Activated T-cell treated with anti-CD3 and anti-CD28 coated beads for 1 hour (primary cell): ENCODE data around the gene FGD2.
"Not testable (repeated sequence)": the region's sequence is repeated elsewhere in the genome, so short reads cannot be mapped to it uniquely, and the experiment has no call there.

Experiments
- DNase-seq: peaks from one replicate; pipeline ENCODE4 v3.0.0-alpha.2; 2020; ENCODE audit warnings: low read depth

Gene FGD2

DNA sequence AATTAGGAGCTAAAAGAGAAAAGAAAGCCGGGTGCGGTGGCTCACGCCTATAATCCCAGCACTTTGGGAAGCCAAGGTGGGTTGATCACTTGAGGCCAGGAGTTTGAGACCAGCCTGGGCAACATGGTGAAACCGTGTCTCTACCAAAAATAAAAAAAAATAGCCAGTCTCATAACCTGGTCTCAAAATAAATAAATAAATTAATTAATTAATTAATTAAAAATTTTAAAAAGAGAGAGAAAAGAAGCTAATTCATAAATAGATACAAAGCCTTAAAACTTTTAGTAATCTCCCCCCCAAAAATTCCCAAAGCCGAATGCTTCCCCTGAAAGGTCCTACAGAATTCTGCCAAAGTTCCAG is 53.5 kb downstream of the FGD2 start:
- not testable (repeated sequence) for DNase-seq

- DNase-seq = no peak
Measured at GRCh38 chr6:37059344-37060194, 54.1 kb downstream of the FGD2 start.

DNA sequence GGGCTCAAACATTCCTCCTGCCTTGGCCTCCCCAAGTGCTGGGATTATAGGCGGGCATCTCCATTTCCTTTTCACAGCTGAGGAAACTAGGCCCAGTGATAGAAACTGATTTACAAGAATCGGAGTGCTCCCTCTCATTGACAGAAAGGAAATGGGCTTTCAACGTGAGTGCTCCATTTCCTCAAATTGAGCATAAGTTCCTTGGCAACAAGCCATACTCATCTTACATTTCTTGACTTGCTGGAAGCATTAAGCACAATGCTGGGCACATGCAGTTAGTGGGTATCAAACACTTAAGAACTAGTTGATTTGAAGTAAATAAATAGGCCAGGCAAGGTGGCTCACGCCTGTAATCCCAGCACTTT is 54.7 kb downstream of the FGD2 start:
- no peak for DNase-seq

GRCh38 chr6:37061157-37061804 is 55.8 kb downstream of the FGD2 start:
- no peak for DNase-seq

DNA sequence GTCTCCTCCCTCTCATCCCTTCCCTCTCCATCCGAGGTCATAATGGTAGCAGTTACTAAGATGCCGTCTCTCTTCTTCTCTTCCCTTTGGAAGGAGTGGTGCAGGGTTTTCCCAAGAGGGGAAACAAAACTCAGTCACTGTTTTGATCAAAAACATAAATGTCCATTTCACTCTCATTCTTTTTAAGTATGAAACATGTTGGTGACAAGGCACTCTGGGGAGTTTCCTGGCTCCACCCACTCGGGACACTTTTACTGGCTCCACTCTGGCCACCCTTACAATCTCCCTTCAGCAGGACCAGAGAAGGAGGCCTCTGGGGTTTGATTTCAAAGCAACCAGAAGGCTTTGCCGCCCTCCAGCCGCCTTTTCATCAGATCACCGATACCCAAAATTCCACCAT is 57.0 kb downstream of the FGD2 start:
- no peak for DNase-seq

DNA sequence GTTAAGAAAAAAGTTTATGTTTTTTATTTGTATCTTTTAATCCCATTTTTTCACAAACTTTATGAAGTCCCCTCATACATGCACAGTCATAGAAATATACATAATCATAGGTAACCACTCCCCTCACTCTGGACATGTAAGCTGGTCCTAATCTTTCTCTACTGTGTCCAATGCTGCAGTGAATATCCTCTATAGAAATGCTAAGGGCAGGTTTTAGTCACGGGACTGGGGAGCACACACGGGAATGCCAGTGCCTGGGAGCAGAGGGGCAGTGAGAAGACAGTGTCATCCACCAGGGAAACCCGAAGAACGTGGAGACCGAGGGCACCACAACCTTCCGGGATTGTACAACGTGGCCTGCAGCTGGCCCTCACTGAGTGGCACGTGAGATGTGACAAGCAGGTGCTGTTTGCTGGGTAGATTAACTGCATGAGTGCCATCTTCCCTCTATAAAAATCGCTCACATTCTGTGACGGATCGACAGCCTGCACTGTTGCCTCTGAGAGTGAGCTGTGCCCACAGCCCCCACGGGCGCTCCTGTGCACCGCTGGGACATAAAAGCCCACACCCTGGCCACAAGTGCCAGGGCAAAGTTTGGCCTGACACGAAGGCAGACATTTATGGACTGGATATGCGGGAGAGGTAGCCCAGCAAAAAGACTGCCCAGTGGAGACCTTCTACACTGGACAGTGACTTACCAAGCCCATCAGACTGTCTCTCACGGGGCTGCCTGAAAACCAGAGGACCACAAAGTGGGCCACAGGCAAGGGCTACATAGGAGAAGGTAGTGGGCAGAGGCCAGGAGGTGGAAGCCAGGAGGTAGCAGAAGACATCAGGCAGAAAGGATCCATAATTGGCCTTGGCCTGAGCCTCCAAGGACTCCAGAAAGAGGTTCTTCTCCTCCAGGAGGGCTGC is 63.2 kb downstream of the FGD2 start:
- no peak for DNase-seq

DNA sequence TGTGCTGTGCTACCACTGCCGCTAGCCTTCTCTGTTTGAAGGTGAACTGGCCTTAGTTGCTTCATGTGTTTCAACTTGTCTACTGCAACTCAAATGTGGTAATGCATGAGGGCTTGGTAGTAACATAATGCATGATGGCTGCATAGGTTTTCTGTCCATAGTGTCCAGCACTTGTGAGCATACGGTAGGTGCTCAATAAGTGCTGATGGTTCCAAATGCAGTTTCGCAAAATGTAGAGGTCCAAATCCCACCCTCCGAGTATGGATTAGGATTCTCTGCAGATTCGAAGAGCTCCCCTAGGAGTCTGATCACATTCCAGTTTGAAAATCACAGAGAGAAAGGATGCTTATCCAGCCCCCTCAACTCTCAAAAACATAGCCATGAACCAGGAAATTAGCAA is 64.2 kb downstream of the FGD2 start:
- no peak for DNase-seq

- no peak for DNase-seq
Measured at GRCh38 chr6:37072526-37072925, 67.1 kb downstream of the FGD2 start.

- no peak for DNase-seq
Measured at GRCh38 chr6:37074053-37074827, 68.8 kb downstream of the FGD2 start.

- no peak for DNase-seq
Measured at GRCh38 chr6:37077191-37077904, 71.9 kb downstream of the FGD2 start.

- DNase-seq = no peak
Measured at GRCh38 chr6:37077905-37078296, 72.4 kb downstream of the FGD2 start.
